Natural killer cell (primary cell): ENCODE results near the gene LETM1. TPM values are rescaled to one million over a fixed set of nuclear protein-coding genes. Genes with fewer than 3 reads are reported as not detected.

Experiments
- ATAC-seq, 3 donors: fragments of 150-1000 bp in 2 of 3; fragments of 200-7000 bp in 1 of 3; cut with Tn5 transposase; 1 replicate in 1 of 3; 2 replicates in 2 of 3; pipeline ENCODE4 v1.10.0; 2021; ENCODE audit warnings: mild to moderate bottlenecking in 2 of 3, moderate library complexity in 2 of 3
- DNase-seq, 2 donors: peaks; one replicate each; pipeline versions ENCODE4 v3.0.0 to v3.0.0-alpha.2; 2013 to 2021; ENCODE audit warnings: mixed read lengths in 1 of 2
- H3K27ac ChIP-seq: one replicate; pipeline ENCODE4 v1.5.1; 2013; ENCODE audit warnings: mild to moderate bottlenecking, low read length
- H3K27me3 ChIP-seq: one replicate; pipeline ENCODE4 v1.6.1; 2013; ENCODE audit warnings: low read length; ENCODE audit not compliant: control insufficient read depth, insufficient read depth
- H3K36me3 ChIP-seq: one replicate; pipeline ENCODE4 v1.6.1; 2013; ENCODE audit warnings: low read length; ENCODE audit not compliant: control insufficient read depth, insufficient read depth
- H3K4me1 ChIP-seq: one replicate; pipeline ENCODE4 v1.6.1; 2013; ENCODE audit warnings: low read length; ENCODE audit not compliant: control insufficient read depth, insufficient read depth
- H3K4me3 ChIP-seq: one replicate; pipeline ENCODE4 v1.5.1; 2013; ENCODE audit warnings: low read length
- H3K9me3 ChIP-seq: one replicate; pipeline ENCODE4 v1.6.1; 2013; ENCODE audit warnings: low read length; ENCODE audit not compliant: control insufficient read depth, insufficient read depth
- H3K27ac Mint-ChIP-seq, 2 donors: one replicate each; pipeline ENCODE4 v1.8.0; 2022; ENCODE audit warnings: mild to moderate bottlenecking in 2 of 2, mixed read lengths in 2 of 2, moderate library complexity in 1 of 2
- H3K27me3 Mint-ChIP-seq, 2 donors: one replicate each; pipeline ENCODE4 v1.8.0; 2022; ENCODE audit warnings: low read depth in 2 of 2, mixed read lengths in 2 of 2
- H3K36me3 Mint-ChIP-seq: one replicate; pipeline ENCODE4 v1.8.0; 2022; ENCODE audit warnings: mixed read lengths
- H3K4me1 Mint-ChIP-seq, 2 donors: one replicate each; pipeline ENCODE4 v1.8.0; 2022; ENCODE audit warnings: mixed read lengths in 2 of 2
- H3K4me3 Mint-ChIP-seq: one replicate; pipeline ENCODE4 v1.8.0; 2022; ENCODE audit warnings: mild to moderate bottlenecking, moderate library complexity, mixed read lengths
- H3K9me3 Mint-ChIP-seq, 2 donors: one replicate each; pipeline ENCODE4 v1.8.0; 2022; ENCODE audit warnings: mixed read lengths in 2 of 2
- WGBS: methylation state at CpG from one replicate; pipeline ENCODE4 v1.1.7; 2013; ENCODE audit warnings: missing lambda C conversion rate; ENCODE audit not compliant: insufficient coverage; 5-methylcytosine and 5-hydroxymethylcytosine counted together
- intact Hi-C: fragments of 100-400 bp; cut with micrococcal nuclease; formaldehyde crosslinking; loops from one replicate; pipeline ENCODE4 v1.14.2; 2022
- total RNA-seq, 4 donors: library from RNA; stranded (reverse); fragments of 120-200 nt in 1 of 4; gene quantifications; one replicate each; pipeline versions ENCODE4 v1.2.3 to v1.2.4, GENCODE V29; 2013 to 2022
- TF ChIP-seq, protein P1 (sequence below): fragments of 200-600 bp; IDR thresholded peaks from one replicate; pipeline ENCODE4 v1.8.0; 2022; ENCODE audit warnings: antibody characterized with exemption

Gene LETM1
- total RNA-seq, 3 donors from 2014 or later (not counting 1 experiment from before 2014, with no cell fraction given): 40.4 to 56.5 (median 55.7) TPM

DNA sequence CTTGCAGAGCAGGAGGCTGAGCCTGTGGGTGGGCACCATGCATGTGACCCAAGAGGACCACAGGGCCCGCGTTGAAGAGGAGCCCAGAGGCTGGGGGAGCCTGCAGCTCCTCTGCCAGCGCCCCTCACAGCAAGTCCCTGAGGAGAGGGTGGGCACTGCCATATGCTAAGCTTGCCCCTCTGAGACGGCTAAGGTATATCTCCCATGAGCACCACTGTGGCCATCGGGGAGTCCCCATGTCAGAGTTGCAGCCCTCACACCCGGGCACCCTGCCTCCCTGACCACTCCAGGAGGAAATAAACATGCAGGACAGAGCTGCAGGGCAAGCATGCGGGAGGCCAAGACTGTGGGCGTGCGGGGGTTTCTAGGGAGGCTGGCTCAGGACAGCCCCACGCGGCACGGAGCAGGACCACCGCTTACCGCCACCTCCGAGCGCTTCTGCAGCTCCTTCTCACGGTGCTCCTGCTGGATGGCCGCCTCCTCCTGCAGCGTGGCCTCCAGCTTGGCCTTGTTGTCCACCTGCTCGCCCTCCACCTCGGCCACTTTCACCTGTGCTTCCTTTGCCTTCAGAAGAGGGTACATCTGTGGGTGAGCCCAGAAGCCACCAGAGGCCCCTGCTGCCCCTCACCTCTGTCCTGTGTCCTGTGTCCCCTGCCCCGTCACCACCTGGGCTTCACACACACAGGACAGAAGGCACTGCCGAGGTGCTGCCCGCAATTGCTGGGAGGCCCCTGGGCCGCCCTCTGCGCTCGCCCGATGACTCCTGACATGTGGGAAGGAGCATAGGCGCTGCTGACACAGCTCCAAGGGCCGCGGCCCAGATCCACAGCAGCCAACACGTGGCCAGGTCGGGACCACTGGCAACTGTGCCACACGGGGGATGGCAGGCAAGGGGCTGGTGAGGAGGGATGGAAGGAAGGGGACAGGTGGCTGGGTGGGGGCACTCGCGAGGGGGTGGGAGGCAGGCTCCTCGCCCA is 33.1 kb downstream of the LETM1 start:
- DNase-seq (no peak), ATAC-seq (no peak)
- H3K27me3 ChIP-seq: no peaks in the 10 kb centered on the region
- Mint-ChIP-seq H3K9me3 (no peaks in the 10 kb centered on the region), H3K4me1 (no peaks in the 10 kb centered on the region), H3K36me3 (peaks cover 13% of the 10 kb centered on the region), H3K4me3 (no peak overlapping the region), H3K27ac (no peak overlapping the region), H3K27me3 (no peaks in the 10 kb centered on the region)
- H3K27ac ChIP-seq: no peak overlapping the region
- TF ChIP-seq, protein P1, sequence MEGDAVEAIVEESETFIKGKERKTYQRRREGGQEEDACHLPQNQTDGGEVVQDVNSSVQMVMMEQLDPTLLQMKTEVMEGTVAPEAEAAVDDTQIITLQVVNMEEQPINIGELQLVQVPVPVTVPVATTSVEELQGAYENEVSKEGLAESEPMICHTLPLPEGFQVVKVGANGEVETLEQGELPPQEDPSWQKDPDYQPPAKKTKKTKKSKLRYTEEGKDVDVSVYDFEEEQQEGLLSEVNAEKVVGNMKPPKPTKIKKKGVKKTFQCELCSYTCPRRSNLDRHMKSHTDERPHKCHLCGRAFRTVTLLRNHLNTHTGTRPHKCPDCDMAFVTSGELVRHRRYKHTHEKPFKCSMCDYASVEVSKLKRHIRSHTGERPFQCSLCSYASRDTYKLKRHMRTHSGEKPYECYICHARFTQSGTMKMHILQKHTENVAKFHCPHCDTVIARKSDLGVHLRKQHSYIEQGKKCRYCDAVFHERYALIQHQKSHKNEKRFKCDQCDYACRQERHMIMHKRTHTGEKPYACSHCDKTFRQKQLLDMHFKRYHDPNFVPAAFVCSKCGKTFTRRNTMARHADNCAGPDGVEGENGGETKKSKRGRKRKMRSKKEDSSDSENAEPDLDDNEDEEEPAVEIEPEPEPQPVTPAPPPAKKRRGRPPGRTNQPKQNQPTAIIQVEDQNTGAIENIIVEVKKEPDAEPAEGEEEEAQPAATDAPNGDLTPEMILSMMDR: no peak
- peaks cover 47% of the 10 kb centered on the region for H3K36me3 ChIP-seq
- H3K4me3 ChIP-seq: no peak overlapping the region
- 94% methylated on average over 34 of the region's 37 CpGs for WGBS
- intact Hi-C loops: no loop called here
- H3K4me1 ChIP-seq: no peaks in the 10 kb centered on the region
- H3K9me3 ChIP-seq: no peaks in the 10 kb centered on the region

DNA sequence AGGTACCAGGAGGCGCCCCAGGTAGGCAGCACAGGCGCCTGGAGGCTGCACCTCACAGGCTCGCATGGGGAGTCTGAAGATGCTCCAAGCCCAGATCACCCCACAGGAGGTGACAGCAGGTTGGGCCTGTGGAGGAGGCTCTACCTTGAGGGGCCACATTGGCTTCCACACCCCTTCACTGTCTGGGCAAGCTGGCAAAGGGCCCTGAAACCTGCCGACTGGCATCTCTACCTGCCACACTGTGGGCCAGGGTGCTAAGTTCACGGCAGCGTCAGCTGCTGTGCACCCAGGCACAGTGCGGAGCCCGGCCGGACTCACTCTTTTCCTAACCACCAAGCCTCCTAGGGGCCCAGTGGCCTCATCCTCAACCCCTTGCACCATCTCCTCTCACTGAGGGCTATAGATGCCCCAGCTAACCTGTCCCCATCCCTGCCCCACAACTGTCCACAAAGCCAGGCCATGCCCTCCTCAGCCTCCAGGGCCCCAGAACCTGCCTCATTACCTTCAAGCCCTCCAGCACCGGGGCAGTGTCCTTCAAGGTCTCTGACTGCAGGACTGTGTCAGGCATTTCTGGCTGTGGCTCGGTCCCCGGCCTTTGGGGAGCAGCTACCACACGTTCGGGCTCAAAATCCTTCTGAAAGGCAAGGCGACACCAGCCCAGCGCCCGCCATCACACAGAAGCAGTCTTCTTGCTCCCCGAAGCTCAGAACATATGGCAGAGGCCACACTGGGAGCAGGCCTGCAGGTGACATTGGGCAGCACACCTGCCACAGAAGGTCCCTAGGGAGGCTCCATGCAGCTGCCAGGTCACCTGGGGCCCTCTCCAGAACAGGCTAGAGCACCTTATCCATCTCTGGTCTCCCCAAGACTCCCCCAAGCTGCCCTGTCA is 34.0 kb downstream of the LETM1 start:
- Histone ChIP-seq H3K27ac (no peak overlapping the region), H3K36me3 (peaks cover 53% of the 10 kb centered on the region), H3K9me3 (no peaks in the 10 kb centered on the region), H3K4me1 (no peaks in the 10 kb centered on the region), H3K27me3 (no peaks in the 10 kb centered on the region), H3K4me3 (no peak overlapping the region)
- ATAC-seq (no peak), DNase-seq (no peak)
- intact Hi-C loops: no loop called here
- Mint-ChIP-seq H3K36me3 (peaks cover 13% of the 10 kb centered on the region), H3K4me1 (no peaks in the 10 kb centered on the region), H3K27ac (no peak overlapping the region), H3K9me3 (no peaks in the 10 kb centered on the region), H3K27me3 (no peaks in the 10 kb centered on the region), H3K4me3 (no peak overlapping the region)
- 98% methylated on average over 18 of the region's 18 CpGs for WGBS
- TF ChIP-seq, protein P1: no peak

DNA sequence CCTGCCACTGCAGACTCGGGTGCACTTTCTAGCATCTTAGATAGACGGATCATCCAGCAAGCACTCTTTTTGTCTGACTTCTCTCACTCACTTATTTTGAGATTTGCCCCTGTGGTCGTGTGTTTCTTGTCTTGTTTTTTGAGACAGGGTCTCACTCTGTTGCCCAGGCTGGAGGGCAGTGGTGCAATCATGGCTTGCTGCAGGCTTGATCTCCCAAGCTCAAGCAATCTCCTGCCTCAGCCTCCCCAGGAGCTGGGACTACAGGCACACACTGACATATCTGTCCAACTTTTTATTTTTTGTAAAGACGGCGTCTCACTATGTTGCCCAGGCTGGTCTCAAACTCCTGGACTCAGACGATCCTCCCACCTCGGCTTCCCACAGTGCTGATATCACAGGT is 36.1 kb downstream of the LETM1 start:
- Mint-ChIP-seq H3K9me3 (no peaks in the 10 kb centered on the region), H3K27ac (no peak overlapping the region), H3K4me1 (no peaks in the 10 kb centered on the region), H3K4me3 (no peak overlapping the region), H3K36me3 (peaks cover 13% of the 10 kb centered on the region), H3K27me3 (no peaks in the 10 kb centered on the region)
- no peak for DNase-seq
- no peak overlapping the region for H3K4me3 ChIP-seq
- H3K4me1 ChIP-seq: no peaks in the 10 kb centered on the region
- H3K9me3 ChIP-seq: no peaks in the 10 kb centered on the region
- no peak for ATAC-seq
- no peaks in the 10 kb centered on the region for H3K27me3 ChIP-seq
- intact Hi-C loops: loop anchor here (10.0 kb wide), 1 partner anchor 75 kb away; no protein-coding TSS in a partner anchor
- no peak overlapping the region for H3K27ac ChIP-seq
- H3K36me3 ChIP-seq: peaks cover 65% of the 10 kb centered on the region
- TF ChIP-seq, protein P1: no peak
- 97% methylated on average over 7 of the region's 7 CpGs for WGBS
